Lower leg skin (tissue), 3 donors: ENCODE results near the gene ZFP36L2.

Experiments used
- POLR2A ChIP-seq, 2 donors: fragments of 450-650 bp; IDR thresholded peaks; one replicate each; pipeline ENCODE4 v1.6.1; 2016 to 2017; ENCODE audit warnings: antibody characterized with exemption in 2 of 2, mild to moderate bottlenecking in 1 of 2, moderate library complexity in 1 of 2
- TF ChIP-seq, protein P1 (sequence below), 3 donors: fragments of 450-650 bp; IDR thresholded peaks; one replicate each; pipeline ENCODE4 v1.5.1; 2016; ENCODE audit warnings: antibody characterized with exemption in 3 of 3, mild to moderate bottlenecking in 3 of 3, moderate library complexity in 2 of 3

DNA sequence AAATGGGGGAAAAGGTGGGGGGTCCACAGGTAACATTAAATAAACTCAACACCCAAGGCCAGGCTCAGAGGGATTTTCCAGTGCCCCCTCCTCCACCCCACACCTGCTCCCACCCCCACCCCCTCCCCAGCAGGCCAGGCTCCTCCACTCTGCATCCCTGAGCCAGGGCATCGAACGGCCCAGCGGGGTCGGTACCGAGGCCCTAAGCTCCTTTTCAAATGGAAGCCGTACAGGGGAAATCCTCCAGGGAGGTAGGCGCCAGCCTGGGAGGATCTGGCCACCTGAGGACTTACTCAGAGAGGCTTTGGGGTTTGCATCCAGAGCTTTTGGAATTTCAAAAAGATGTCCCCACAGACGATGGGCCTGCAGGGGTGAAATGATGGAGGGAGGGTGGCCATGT, 46.5 kb downstream of the ZFP36L2 start:
- TF ChIP-seq, protein P1, sequence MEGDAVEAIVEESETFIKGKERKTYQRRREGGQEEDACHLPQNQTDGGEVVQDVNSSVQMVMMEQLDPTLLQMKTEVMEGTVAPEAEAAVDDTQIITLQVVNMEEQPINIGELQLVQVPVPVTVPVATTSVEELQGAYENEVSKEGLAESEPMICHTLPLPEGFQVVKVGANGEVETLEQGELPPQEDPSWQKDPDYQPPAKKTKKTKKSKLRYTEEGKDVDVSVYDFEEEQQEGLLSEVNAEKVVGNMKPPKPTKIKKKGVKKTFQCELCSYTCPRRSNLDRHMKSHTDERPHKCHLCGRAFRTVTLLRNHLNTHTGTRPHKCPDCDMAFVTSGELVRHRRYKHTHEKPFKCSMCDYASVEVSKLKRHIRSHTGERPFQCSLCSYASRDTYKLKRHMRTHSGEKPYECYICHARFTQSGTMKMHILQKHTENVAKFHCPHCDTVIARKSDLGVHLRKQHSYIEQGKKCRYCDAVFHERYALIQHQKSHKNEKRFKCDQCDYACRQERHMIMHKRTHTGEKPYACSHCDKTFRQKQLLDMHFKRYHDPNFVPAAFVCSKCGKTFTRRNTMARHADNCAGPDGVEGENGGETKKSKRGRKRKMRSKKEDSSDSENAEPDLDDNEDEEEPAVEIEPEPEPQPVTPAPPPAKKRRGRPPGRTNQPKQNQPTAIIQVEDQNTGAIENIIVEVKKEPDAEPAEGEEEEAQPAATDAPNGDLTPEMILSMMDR (IDR thresholded peaks at IDR 0.05): no peak
- no peak for TF ChIP-seq POLR2A (IDR thresholded peaks at IDR 0.05)
